Suppressor macrophage (primary cell): ENCODE results near the gene ATP7B.
"Not testable (repeated sequence)": the region's sequence is repeated elsewhere in the genome, so short reads cannot be mapped to it uniquely, and the experiment has no call there.

Source experiments
- DNase-seq, 4 experiments: peaks; one replicate each; pipeline ENCODE4 v3.0.0-alpha.2; 2020 to 2022

The ATP7B gene

DNA sequence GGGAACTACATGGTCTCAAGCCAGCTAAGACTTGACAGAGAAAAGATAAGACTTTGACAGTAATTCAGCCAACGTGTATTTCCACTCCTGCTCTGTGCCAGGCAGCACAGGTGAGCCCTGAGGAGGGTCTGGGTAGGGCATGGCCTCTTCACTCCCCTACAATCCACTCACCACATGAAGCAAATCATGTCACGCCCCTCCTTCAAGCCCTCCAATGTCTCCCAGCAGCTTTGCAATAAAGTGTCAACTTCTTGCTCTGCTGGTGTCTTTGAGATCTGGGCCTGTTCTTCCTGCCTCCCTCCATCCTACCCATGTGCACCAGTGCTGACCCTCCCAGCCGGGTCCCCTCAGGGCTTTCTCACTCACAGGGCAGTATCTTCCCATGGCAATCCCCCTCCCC is 91.0 kb downstream of the ATP7B start:
- DNase-seq, result no peak

DNA sequence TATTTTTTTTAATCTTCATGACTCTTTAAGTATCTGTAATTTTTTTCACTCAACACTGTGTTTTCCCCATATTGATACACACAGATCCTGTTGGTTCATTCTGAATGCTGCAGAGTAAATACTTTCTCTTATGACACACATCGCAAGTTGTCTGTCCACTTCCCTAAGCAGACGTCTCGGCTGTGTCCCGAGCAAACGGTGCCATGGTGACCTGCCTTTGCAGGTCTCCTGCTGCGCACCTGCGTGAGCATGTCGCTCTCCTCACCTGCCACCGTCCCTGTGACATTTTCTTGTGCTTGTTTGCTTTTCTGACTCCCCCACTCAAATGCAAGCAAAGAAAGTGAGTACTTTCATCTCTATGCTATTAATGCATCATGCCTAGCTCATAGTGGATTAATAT is 91.7 kb downstream of the ATP7B start:
- DNase-seq, result no peak

GRCh38 chr13:51916962-51917361 is 94.3 kb downstream of the ATP7B start:
- DNase-seq, result no peak

DNA sequence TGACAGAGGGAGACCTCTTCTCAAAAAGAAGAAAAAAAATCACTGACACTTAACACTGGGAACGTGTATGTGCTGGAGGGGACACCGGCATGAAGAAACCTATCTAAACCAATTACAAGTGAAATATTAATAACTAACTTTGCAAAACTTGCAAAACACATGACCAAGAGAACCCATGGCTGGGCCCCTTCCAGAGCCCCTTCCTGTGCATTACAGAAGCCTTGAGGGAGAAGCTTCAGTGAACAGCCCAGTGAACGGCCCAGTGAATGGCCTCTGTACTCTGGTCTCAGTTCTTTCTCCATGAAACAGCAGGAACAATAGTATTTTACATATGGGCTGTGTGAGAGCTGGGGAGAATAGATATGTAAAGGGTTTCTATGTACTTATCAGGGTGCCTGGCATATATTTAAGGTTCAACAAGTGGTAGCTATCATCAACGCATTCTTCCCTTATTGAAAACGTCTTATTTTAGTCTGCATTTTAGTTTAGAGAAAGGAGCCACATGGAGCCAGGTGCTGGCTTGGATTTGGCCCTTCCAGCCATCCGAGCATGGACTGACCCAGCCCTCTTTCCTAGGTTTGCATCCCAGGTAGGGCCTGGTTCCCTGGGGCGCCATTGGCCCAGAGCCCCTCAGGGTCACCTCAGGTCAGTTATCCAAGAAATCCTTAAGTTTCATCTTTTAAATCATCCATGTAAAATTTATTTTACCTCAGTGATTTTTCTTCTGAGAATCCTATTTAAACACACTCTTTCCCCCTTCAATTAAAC is 95.0 kb downstream of the ATP7B start:
- DNase-seq, result no peak

GRCh38 chr13:51914137-51914493 is 97.1 kb downstream of the ATP7B start:
- peak in 1 of 4 experiments; percentile 5 for DNase-seq

DNA sequence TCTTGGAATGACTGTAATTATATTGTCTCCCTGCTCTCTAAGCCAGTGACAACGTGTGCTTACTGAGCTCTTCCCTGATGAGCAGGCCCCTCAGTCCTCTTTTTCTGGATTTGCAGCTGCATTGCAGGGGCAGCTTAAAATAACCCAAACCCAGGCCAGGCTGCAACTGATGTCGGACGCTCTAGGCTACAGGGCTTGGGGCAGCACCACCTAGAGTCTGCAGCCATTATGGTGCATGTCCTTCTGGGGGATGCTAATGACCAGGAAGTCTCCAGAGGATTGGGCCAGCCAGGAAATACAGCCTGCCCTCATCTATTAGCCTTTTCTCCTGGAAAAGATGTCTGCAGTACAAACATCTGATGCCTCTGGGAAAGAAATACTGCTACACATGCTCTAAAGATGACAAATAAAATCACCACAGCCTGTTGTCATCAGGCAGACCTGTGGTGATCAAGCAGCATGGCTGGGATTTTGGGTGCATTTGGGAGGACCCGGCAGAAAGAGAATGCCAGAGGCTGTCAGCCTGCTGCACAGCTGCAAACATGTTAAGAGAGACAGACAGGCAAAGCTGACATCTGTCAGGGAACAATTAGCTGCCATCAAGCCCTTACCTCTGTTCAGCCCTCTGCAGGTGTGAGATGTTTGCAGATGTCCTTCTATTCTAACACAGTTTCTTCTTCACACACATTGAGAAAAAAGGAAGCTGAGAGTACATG is 97.7 kb downstream of the ATP7B start:
- DNase-seq, result no peak

- peak in 2 of 4 experiments; percentile 16 to 21 for DNase-seq
Measured at GRCh38 chr13:51912511-51913225, 98.6 kb downstream of the ATP7B start.

GRCh38 chr13:51912091-51912490 is 99.2 kb downstream of the ATP7B start:
- DNase-seq, result no peak

GRCh38 chr13:51910508-51910907 is 100.7 kb downstream of the ATP7B start:
- DNase-seq, result no peak

GRCh38 chr13:51909265-51909664 is 102.0 kb downstream of the ATP7B start:
- not testable (repeated sequence) for DNase-seq

DNA sequence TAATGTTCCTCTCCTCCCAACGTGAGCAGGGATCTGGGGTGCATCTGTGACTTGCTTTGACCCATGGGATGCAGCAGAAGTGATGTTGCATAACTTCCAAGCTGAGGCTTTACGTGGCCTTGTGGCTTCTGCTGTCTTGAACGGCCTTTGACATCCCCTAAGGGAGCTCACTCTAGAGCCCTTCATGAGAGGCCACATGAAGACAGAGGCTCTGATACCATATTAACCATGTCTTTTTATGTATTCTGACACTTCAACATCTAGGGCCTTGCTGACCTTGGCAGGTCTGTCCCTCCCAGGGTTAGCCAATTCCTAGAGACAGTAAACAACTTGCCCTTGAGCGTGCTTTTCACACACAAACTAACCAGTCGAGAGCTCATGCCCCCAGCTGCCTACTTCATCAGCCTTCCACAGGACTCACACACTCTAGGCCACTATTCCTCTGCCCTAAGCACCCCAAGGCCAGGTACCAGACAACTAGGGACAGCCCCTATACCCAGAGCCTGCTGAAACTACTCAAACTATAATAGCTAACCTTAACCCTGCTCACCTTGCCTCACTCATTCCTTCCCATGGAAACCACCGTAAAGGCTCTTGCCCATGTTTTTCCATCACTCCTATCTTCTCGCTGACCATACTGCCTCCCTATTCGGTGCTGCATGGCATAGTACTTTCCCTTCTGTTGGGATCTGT is 104.1 kb downstream of the ATP7B start:
- DNase-seq, result peak in 3 of 4 experiments; percentile 10 to 30 (median 24)

- DNase-seq, result no peak
Measured at GRCh38 chr13:51906581-51906980, 104.7 kb downstream of the ATP7B start.

DNA sequence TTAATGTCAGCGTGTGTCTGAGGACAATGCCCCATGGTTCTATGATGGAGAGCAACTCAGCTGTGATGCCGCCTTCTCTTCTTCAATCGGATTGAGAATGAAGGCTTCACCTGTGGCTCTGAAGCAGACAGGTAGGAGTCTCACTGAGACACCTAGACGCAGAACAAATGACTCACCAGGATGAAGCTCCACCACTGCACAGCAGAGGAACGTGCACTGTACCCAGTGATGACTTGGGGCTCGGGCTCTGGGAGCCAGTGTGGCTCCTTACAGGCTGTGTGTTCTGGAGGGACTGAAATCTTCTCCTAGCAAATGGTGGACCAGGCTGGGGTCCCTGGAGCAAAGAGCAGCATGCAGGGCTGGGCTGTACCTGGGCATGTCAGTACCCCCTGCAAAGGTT is 105.5 kb downstream of the ATP7B start:
- no peak for DNase-seq

- no peak for DNase-seq
Measured at GRCh38 chr13:51902776-51903175, 108.5 kb downstream of the ATP7B start.

GRCh38 chr13:51900471-51900870 is 110.8 kb downstream of the ATP7B start:
- no peak for DNase-seq

DNA sequence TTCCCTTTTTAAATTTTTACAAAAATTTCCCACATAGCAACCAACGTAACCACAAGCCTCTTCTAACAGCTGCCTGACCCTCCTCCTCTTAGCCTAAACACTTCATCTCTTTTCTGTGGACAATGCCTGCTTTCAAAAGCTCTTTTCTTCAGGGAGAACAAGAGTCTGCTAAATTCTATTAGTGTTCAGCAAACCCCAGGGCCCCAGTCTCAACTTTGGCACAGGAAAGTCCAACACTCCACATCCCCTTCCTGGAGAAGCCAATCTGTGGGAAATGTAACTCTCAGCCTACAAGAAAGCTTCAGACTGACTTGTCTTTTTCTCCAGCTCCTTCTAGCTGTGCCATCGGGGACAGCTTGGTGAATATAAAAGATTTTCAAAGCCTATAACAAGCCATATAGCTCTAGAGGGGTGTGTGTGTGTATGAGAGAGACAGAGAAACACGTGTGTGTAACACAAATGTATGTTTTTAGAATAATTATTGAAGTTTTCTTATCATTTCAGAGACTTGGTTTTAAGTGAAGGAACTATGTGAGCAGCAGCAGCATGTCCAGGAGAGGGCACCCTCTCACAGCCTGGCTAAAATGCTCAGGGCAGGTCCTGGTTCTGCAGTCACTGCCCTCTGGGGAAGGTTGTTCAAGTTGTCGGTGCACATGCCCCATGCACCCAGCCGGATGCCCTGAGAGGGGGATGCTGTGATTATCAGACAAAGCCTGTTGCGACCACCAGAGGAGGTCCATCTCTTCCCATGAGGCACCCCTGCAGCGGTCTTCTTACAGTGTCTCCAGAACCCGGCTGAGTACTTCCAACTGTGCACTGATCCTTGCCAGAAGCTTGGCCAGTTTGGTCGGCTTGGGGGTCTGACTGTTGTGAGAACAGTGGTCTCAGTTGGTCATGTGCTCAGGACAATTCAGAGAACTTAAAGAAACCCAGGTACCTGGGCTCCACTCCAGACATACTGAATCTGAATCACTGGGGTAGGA is 115.1 kb downstream of the ATP7B start:
- DNase-seq, result peak; percentile 53 to 81 (median 68)

GRCh38 chr13:51894239-51894638 is 117.0 kb downstream of the ATP7B start:
- no peak for DNase-seq

DNA sequence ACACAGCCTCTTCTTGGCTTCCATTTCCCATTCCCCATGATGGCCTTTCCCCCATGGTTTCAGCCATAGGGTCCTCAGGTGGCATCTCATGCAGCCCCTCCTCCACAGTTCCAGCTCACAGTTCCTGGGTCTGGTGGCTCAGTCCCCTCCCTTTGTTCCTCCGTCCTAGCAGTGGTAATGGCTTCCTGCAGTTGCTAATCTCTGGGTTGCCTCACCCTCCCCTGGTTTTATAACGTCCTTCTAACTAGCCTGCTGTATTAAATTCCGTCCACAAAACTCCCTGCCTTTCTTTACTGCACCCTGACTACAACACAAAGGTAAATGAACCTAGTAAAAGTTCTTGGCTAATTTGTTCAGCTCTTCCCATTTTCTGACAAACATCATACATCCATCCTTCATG is 118.6 kb downstream of the ATP7B start:
- DNase-seq, result no peak

- no peak for DNase-seq
Measured at GRCh38 chr13:51887468-51887867, 123.8 kb downstream of the ATP7B start.

DNA sequence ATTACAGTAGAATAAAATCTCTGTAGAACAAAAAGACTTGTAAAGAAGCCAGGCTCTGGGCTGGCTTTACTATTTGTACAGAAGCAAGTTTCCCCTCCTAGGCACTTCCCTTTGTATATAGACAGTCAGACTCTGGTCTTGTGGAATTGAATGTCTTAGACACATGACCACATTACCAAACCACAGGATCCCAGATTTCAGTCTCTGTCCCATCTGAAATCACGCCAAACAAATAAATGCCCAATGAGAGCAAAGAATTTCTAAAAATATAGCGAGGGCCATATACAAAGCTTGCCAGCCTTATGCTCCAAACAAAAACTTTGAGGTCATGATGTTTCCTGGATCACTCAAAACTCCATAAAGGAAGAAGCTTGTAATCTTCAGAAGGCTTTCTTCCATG is 125.6 kb downstream of the ATP7B start:
- DNase-seq, result peak; percentile 7 to 35 (median 14)

DNA sequence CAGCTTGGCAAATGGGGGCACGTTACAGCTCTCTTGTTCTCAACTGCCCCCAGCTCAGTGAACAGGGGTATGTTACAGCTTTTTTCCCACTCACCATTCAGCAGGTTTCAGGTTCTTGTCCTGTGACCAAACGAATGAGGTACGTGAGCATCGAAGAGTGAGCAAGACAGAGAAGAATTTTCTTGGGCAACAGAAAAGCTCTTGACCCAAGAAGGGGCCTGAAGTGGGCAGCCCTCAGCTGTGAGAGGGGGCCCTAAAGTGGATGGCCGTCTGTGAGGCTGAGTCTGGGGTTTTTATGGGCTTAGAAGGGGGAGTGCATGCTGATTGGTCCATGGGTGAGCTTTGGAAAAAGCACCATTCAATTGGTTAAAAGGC is 128.0 kb downstream of the ATP7B start:
- no peak for DNase-seq
